Panc1 (cell line): ENCODE measurements around the gene ZBTB8OS. TPM values are rescaled to one million over a fixed set of nuclear protein-coding genes. Genes with fewer than 3 reads are reported as not detected.
"Not testable (repeated sequence)": the region's sequence is repeated elsewhere in the genome, so short reads cannot be mapped to it uniquely, and the experiment has no call there.

Experiments used
- ATAC-seq: fragments of 200-7000 bp; cut with Tn5 transposase; 2 replicates; pipeline ENCODE4 v1.9.1; 2020; ENCODE audit warnings: mild to moderate bottlenecking, moderate library complexity
- Bru-seq: library from RNA; stranded (reverse); fragments of 400-500 nt; gene quantifications from one replicate; lab custom pipeline; 2021; lab: Mats Ljungman, UMichigan
- BruChase-seq, 2 experiments: library from RNA; stranded (reverse); fragments of 400-500 nt; gene quantifications; one replicate each; lab custom pipeline; 2021; lab: Mats Ljungman, UMichigan
- BruUV-seq: library from RNA; stranded (reverse); fragments of 400-500 nt; replicated peaks from 2 replicates; lab custom pipeline; 2021; lab: Mats Ljungman, UMichigan
- CTCF ChIA-PET: fragments of 300-600 bp; sonication (Branson Sonifier 250); formaldehyde crosslinking; loops from one replicate; lab custom pipeline; 2022; ENCODE audit warnings: antibody characterized with exemption; lab: Charles Lee
- POLR2A ChIA-PET: fragments of 300-600 bp; sonication (Branson Sonifier 250); formaldehyde crosslinking; loops from one replicate; lab custom pipeline; 2022; ENCODE audit warnings: antibody characterized with exemption; lab: Charles Lee
- DNase-seq: peaks from one replicate; pipeline ENCODE4 v3.0.0-alpha.2; 2010; ENCODE audit warnings: low read depth, low spot score
- H3K27ac ChIP-seq: 2 replicates; pipeline ENCODE4 v1.5.1; 2011; ENCODE audit warnings: mild to moderate bottlenecking, low read length, inconsistent platforms
- H3K27me3 ChIP-seq: fragments of 200-500 bp; sonication (Bioruptor generic); 2 replicates; pipeline ENCODE4 v1.6.0; 2014; ENCODE audit warnings: low read length, inconsistent platforms; ENCODE audit not compliant: control insufficient read depth, insufficient read depth
- H3K36me3 ChIP-seq: fragments of 200-500 bp; sonication (Bioruptor generic); 2 replicates; pipeline ENCODE4 v1.5.1; 2014; ENCODE audit warnings: inconsistent platforms, mild to moderate bottlenecking, low read length, moderate library complexity; ENCODE audit not compliant: control insufficient read depth, insufficient read depth
- H3K4me1 ChIP-seq: 2 replicates; pipeline ENCODE4 v1.5.1; 2011; ENCODE audit warnings: inconsistent platforms, mild to moderate bottlenecking, low read length, moderate library complexity; ENCODE audit not compliant: control insufficient read depth, insufficient read depth
- H3K4me3 ChIP-seq, 2 experiments: 2 replicates each; pipeline ENCODE4 v1.5.1; 2011 to 2012; ENCODE audit warnings: low read depth in 2 of 2, low read length in 2 of 2, mild to moderate bottlenecking in 2 of 2, inconsistent platforms in 1 of 2, moderate library complexity in 1 of 2
- H3K9me3 ChIP-seq: fragments of 200-500 bp; sonication (Bioruptor generic); 2 replicates; pipeline ENCODE4 v1.5.1; 2014; ENCODE audit warnings: low read depth, mild to moderate bottlenecking, inconsistent platforms, low read length, moderate library complexity; ENCODE audit not compliant: control insufficient read depth, insufficient read depth
- CTCF ChIP-seq: fragments of 450-650 bp; IDR thresholded peaks from 2 replicates; pipeline ENCODE4 v1.5.1; 2017; ENCODE audit warnings: mild to moderate bottlenecking
- POLR2AphosphoS5 ChIP-seq: IDR thresholded peaks from 2 replicates; pipeline ENCODE4 v1.6.1; 2012; ENCODE audit warnings: mild to moderate bottlenecking, low read depth, low read length, moderate library complexity
- REST ChIP-seq, 2 experiments: IDR thresholded peaks; 2 replicates each; pipeline ENCODE4 v1.6.1; 2011 to 2012; ENCODE audit warnings: low read depth in 2 of 2, control low read depth in 1 of 2, low read length in 1 of 2, mild to moderate bottlenecking in 1 of 2, moderate library complexity in 1 of 2; ENCODE audit not compliant: insufficient read depth in 1 of 2
- SIN3A ChIP-seq: IDR thresholded peaks from 2 replicates; pipeline ENCODE4 v1.6.1; 2012; ENCODE audit warnings: low read depth, mild to moderate bottlenecking, low read length, moderate library complexity, borderline replicate concordance; ENCODE audit not compliant: insufficient read depth
- TCF7L2 ChIP-seq: IDR thresholded peaks from 2 replicates; pipeline ENCODE4 v1.6.1; 2011; ENCODE audit warnings: mild to moderate bottlenecking, low read depth, low read length, inconsistent platforms
- in situ Hi-C: cut with HindIII; loops from 2 replicates; pipeline ENCODE4 v1.10.0; 2016; ENCODE audit warnings: low sequenced_read_pairs, low pct_unique_long_range_greater_than_20kb
- intact Hi-C: fragments of 100-400 bp; cut with micrococcal nuclease; formaldehyde crosslinking; loops from one replicate; pipeline ENCODE4 v1.10.0; 2022; ENCODE audit not compliant: unreplicated experiment
- long read RNA-seq: library from polyadenylated mRNA; unstranded; transcript quantifications from one replicate; pipeline ENCODE4 v2.0.0, GENCODE V29; 2021; ENCODE audit not compliant: unreplicated experiment
- polyA plus RNA-seq: library from polyadenylated mRNA; unstranded; fragments of >200 nt; gene quantifications from one replicate; pipeline ENCODE4 v1.2.1, GENCODE V29; 2012; ENCODE audit warnings: missing spikeins; ENCODE audit not compliant: insufficient read length
- total RNA-seq: library from RNA; stranded (reverse); gene quantifications from one replicate; pipeline ENCODE4 v1.2.1, GENCODE V29; 2021; ENCODE audit not compliant: unreplicated experiment

Gene ZBTB8OS
- total RNA-seq (78.9 TPM), Bru-seq, nascent RNA (percentile 77 among the genes with signal in this experiment), BruChase-seq, experiment 1, labeled RNA remaining after a 2-hour chase (percentile 83 among the genes with signal in this experiment), BruChase-seq, experiment 2, labeled RNA remaining after a 6-hour chase (percentile 81 among the genes with signal in this experiment)
- polyA plus RNA-seq, result 47.2 TPM
- long read RNA-seq, transcript ZBTB8OS-208 (7 exons, 1,601 nt), result major isoform, 16 of 84 reads
- long read RNA-seq, partial matches to known transcripts, result 33 of 84 reads
- long read RNA-seq, other reads (novel, unspliced or antisense), result 26 of 84 reads

- H3K9me3 ChIP-seq, result no peaks in the 10 kb centered on the region
- ATAC-seq (peak; percentile 92), DNase-seq (peak; percentile 83)
- peaks cover 21% of the 10 kb centered on the region for H3K36me3 ChIP-seq
- TF ChIP-seq CTCF, result no peak
- TF ChIP-seq REST (IDR thresholded peaks at IDR 0.05; ENCODE audit: insufficient read depth in 1 of 2, low read depth in 2 of 2, low read length in 1 of 2), result no peak
- TF ChIP-seq POLR2AphosphoS5, result peak; percentile 78; the same call in 1 of the 2 replicates
- no peaks in the 10 kb centered on the region for H3K27me3 ChIP-seq
- BruUV-seq, result no TSS peak
- intact Hi-C loops (no loop called here), in situ Hi-C loops (no loop called here)
- ChIA-PET CTCF (interaction anchor here (1.1 kb wide), 1 partner anchor 130 kb away, joined by 4 read pairs; no protein-coding TSS in a partner anchor), POLR2A (interaction anchor here (0.6 kb wide), 2 partner anchors 21 to 49 kb away, joined by 4 to 5 read pairs; no protein-coding TSS in a partner anchor)
- H3K4me3 ChIP-seq, result peak within 1 kb of the TSS; percentile 93 to 100
- peak within 1 kb of the TSS; percentile 99 for H3K27ac ChIP-seq
- peaks cover 10% of the 10 kb centered on the region; the same call in 1 of the 2 replicates for H3K4me1 ChIP-seq
Observed at GRCh38 chr1:32650248-32650751, at the start of gene ZBTB8OS. Gene ZBTB8OS (minus strand): TSS chr1:32650550. CDS start chr1:32650529, 21 bp downstream.

- H3K27ac ChIP-seq, in situ Hi-C loops, BruUV-seq, H3K36me3 ChIP-seq, H3K9me3 ChIP-seq, H3K27me3 ChIP-seq, ATAC-seq, H3K4me3 ChIP-seq, DNase-seq, H3K4me1 ChIP-seq, intact Hi-C loops, CTCF ChIA-PET: not testable (repeated sequence)
- POLR2A ChIA-PET, result interaction anchor here (0.6 kb wide), 1 partner anchor 31 kb away, joined by 5 read pairs; no protein-coding TSS in a partner anchor
Observed at GRCh38 chr1:32696996-32697395, 46.6 kb upstream of the ZBTB8OS start.

- POLR2A ChIA-PET, result no interaction called here
- H3K27me3 ChIP-seq, result no peaks in the 10 kb centered on the region
- H3K27ac ChIP-seq, result no peak overlapping the region
- H3K9me3 ChIP-seq, result no peaks in the 10 kb centered on the region
- CTCF ChIA-PET, result no interaction called here
- no peaks in the 10 kb centered on the region for H3K36me3 ChIP-seq
- BruUV-seq, result no TSS peak
- no peak overlapping the region for H3K4me3 ChIP-seq
- in situ Hi-C loops (no loop called here), intact Hi-C loops (no loop called here)
- DNase-seq, result no peak
- TF ChIP-seq TCF7L2 (no peak), POLR2AphosphoS5 (no peak), SIN3A (no peak), CTCF (no peak), REST (IDR thresholded peaks at IDR 0.05; ENCODE audit: insufficient read depth in 1 of 2, low read depth in 2 of 2, low read length in 1 of 2) (no peak)
- no peaks in the 10 kb centered on the region for H3K4me1 ChIP-seq
- no peak for ATAC-seq
Observed at GRCh38 chr1:32696041-32696440, 45.7 kb upstream of the ZBTB8OS start.
